Fibroblast of lung (primary cell): ENCODE measurements around the gene RUFY2. TPM values are rescaled to one million over a fixed set of nuclear protein-coding genes. Genes with fewer than 3 reads are reported as not detected.
A peak's percentile ranks its signal among the peaks of the same experiment; 100 is the strongest.

Experiments
- DNase-seq, 2 donors: peaks; one replicate each; pipeline versions ENCODE4 v3.0.0 to v3.0.0-alpha.2; 2010; ENCODE audit warnings: low read depth in 2 of 2
- H2AFZ ChIP-seq: 2 replicates; pipeline ENCODE4 v1.5.1; 2012; ENCODE audit warnings: low read length, control low read depth, inconsistent platforms
- H3K27ac ChIP-seq: 2 replicates; pipeline ENCODE4 v1.5.1; 2011; ENCODE audit warnings: low read length, control low read depth; ENCODE audit not compliant: insufficient read depth
- H3K27me3 ChIP-seq: 2 replicates; pipeline ENCODE4 v1.5.1; 2011; ENCODE audit warnings: mild to moderate bottlenecking, low read length; ENCODE audit not compliant: control insufficient read depth, insufficient read depth
- H3K36me3 ChIP-seq: 2 replicates; pipeline ENCODE4 v1.5.1; 2011; ENCODE audit warnings: low read length; ENCODE audit not compliant: control insufficient read depth, insufficient read depth
- H3K4me1 ChIP-seq: 2 replicates; pipeline ENCODE4 v1.5.1; 2011; ENCODE audit warnings: low read length; ENCODE audit not compliant: control insufficient read depth, insufficient read depth; ENCODE audit errors: extremely low read depth
- H3K4me2 ChIP-seq: 2 replicates; pipeline ENCODE4 v1.5.1; 2011; ENCODE audit warnings: low read length, control low read depth; ENCODE audit not compliant: insufficient read depth; ENCODE audit errors: extremely low read depth
- H3K4me3 ChIP-seq, 4 experiments: fragments of 200-600 bp in 1 of 4; sonication (generic) in 1 of 4; replicated peaks in 1 of 4; 2 replicates each; pipeline ENCODE4 v1.5.1; 2011 to 2016; ENCODE audit warnings: low read length in 4 of 4, low read depth in 3 of 4, mild to moderate bottlenecking in 3 of 4, control low read depth in 2 of 4, inconsistent platforms in 1 of 4, mixed read lengths in 1 of 4; ENCODE audit not compliant: insufficient read depth in 1 of 4; ENCODE audit errors: control extremely low read depth in 1 of 4
- H3K79me2 ChIP-seq: 2 replicates; pipeline ENCODE4 v1.5.1; 2012; ENCODE audit warnings: mild to moderate bottlenecking, low read length, inconsistent platforms; ENCODE audit not compliant: control insufficient read depth, insufficient read depth
- H3K9ac ChIP-seq: 2 replicates; pipeline ENCODE4 v1.5.1; 2011; ENCODE audit warnings: mild to moderate bottlenecking, low read length, control low read depth; ENCODE audit not compliant: insufficient read depth
- H3K9me3 ChIP-seq: 2 replicates; pipeline ENCODE4 v1.5.1; 2012; ENCODE audit warnings: low read depth, low read length; ENCODE audit not compliant: control insufficient read depth, insufficient read depth
- H4K20me1 ChIP-seq: 2 replicates; pipeline ENCODE4 v1.5.1; 2011; ENCODE audit warnings: low read length; ENCODE audit not compliant: control insufficient read depth, insufficient read depth; ENCODE audit errors: extremely low read depth
- CTCF ChIP-seq, 2 donors: IDR thresholded peaks in 1 of 2; conservative IDR thresholded peaks in 1 of 2; 1 replicate in 1 of 2; 2 replicates in 1 of 2; pipeline ENCODE4 v1.5.1; 2011 to 2012; ENCODE audit warnings: low read length in 2 of 2, control low read depth in 1 of 2, inconsistent platforms in 1 of 2, low read depth in 1 of 2, mild to moderate bottlenecking in 1 of 2
- EZH2 ChIP-seq: IDR thresholded peaks from 2 replicates; pipeline ENCODE4 v1.5.1; 2012; ENCODE audit warnings: low read length, control low read depth, mild to moderate bottlenecking; ENCODE audit errors: missing control alignments
- polyA plus RNA-seq, 2 donors: library from polyadenylated mRNA; depleted of rRNA in 1 of 2; stranded (reverse) in 1 of 2; unstranded in 1 of 2; fragments of >200 nt; gene quantifications; 2 replicates each; pipeline ENCODE4 v1.2.1, GENCODE V29; 2011 to 2012; ENCODE audit warnings: missing spikeins in 1 of 2
- total RNA-seq: library from RNA; depleted of rRNA; stranded (reverse); fragments of >200 nt; gene quantifications from 2 replicates; pipeline ENCODE4 v1.2.1, GENCODE V29; 2014

Gene RUFY2
- total and polyA plus RNA-seq, 2 donors (not counting 1 experiment from before 2014, with no cell fraction given) = 18.4 to 25.9 TPM

- no peaks in the 10 kb centered on the region for H3K4me1 ChIP-seq
- H4K20me1 ChIP-seq = no peaks in the 10 kb centered on the region
- no peaks in the 10 kb centered on the region for H3K79me2 ChIP-seq
- H3K9me3 ChIP-seq = no peaks in the 10 kb centered on the region
- peak in 1 of 2 donors; percentile 28 for DNase-seq
- TF ChIP-seq CTCF (conservative IDR thresholded peaks at IDR 0.05 in 1 of 2, IDR thresholded peaks at IDR 0.05 in 1 of 2; ENCODE audit: low read depth in 1 of 2, low read length in 2 of 2) = no peak
- TF ChIP-seq EZH2 = no peak
- H3K36me3 ChIP-seq = no peaks in the 10 kb centered on the region
- H3K27ac ChIP-seq = no peak overlapping the region
- no peak overlapping the region for H3K4me3 ChIP-seq
- no peak overlapping the region for H2AFZ ChIP-seq
- H3K27me3 ChIP-seq = no peaks in the 10 kb centered on the region
- no peak overlapping the region for H3K4me2 ChIP-seq
- H3K9ac ChIP-seq = no peak overlapping the region
Measured at GRCh38 chr10:68367121-68367520, 40.0 kb downstream of the RUFY2 start.

- Histone ChIP-seq H4K20me1 (no peaks in the 10 kb centered on the region), H3K79me2 (no peaks in the 10 kb centered on the region), H3K36me3 (no peaks in the 10 kb centered on the region), H3K4me1 (no peaks in the 10 kb centered on the region), H3K9me3 (no peaks in the 10 kb centered on the region), H3K4me3 (no peak overlapping the region), H3K9ac (no peak overlapping the region), H2AFZ (no peak overlapping the region), H3K4me2 (no peak overlapping the region), H3K27me3 (no peaks in the 10 kb centered on the region), H3K27ac (no peak overlapping the region)
- TF ChIP-seq EZH2 (no peak), CTCF (conservative IDR thresholded peaks at IDR 0.05 in 1 of 2, IDR thresholded peaks at IDR 0.05 in 1 of 2; ENCODE audit: low read depth in 1 of 2, low read length in 2 of 2) (no peak)
- DNase-seq = no peak
Measured at GRCh38 chr10:68366600-68366999, 40.5 kb downstream of the RUFY2 start.

GRCh38 chr10:68365611-68366010 lies 41.5 kb downstream of the RUFY2 start:
- H3K4me2 ChIP-seq = no peak overlapping the region
- no peaks in the 10 kb centered on the region for H3K79me2 ChIP-seq
- H3K4me1 ChIP-seq = no peaks in the 10 kb centered on the region
- no peaks in the 10 kb centered on the region for H3K27me3 ChIP-seq
- H2AFZ ChIP-seq = no peak overlapping the region
- no peaks in the 10 kb centered on the region for H3K36me3 ChIP-seq
- H3K9ac ChIP-seq = no peak overlapping the region
- no peak for TF ChIP-seq CTCF (conservative IDR thresholded peaks at IDR 0.05 in 1 of 2, IDR thresholded peaks at IDR 0.05 in 1 of 2; ENCODE audit: low read depth in 1 of 2, low read length in 2 of 2)
- no peaks in the 10 kb centered on the region for H4K20me1 ChIP-seq
- H3K9me3 ChIP-seq = no peaks in the 10 kb centered on the region
- no peak for DNase-seq
- H3K27ac ChIP-seq = no peak overlapping the region
- no peak overlapping the region for H3K4me3 ChIP-seq
